OCI-LY3 (cell line): ENCODE measurements around the gene HNRNPUL1.

Experiments used
- EZH2phosphoT487 ChIP-seq: fragments of 200-600 bp; shearing (Covaris generic); IDR thresholded peaks from 2 replicates; pipeline ENCODE4 v1.6.1; 2018; ENCODE audit warnings: antibody characterized with exemption, mixed run types, low read depth
- TF ChIP-seq, protein P1 (sequence below): fragments of 200-600, 300-600 bp; sonication (generic); IDR thresholded peaks from 2 replicates; pipeline ENCODE4 v1.5.1; 2014; ENCODE audit warnings: antibody characterized with exemption, low read length, low read depth

DNA sequence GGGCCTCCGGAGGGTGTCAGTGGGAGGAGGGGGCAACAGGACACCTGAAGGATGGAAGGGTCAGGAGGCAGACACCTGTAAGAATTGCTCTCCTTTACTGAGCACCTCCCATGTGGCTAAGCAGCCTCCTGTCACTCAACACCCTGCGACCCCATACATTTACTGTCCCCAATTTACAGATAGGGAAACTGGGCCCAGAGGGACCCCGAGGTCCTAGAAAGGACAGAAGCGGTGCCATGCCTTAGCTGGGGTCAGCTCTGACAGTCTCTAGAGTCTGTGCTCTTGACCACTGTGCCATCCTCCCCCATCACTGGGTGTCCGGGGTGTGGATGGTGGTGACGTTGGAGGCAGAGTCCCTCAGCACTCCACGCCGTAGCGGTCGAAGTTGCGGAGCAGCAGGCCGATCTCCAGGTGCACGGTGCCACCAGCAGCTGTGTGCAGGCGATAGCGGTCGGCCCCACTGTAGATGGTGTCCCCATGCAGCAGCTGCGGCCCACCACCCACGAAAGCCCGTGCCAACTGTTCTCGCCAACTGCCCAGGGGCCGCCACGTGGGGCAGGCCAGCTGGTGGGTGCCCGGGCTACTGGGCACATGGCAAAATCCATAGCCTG, 90.3 kb downstream of the HNRNPUL1 start:
- TF ChIP-seq, protein P1, sequence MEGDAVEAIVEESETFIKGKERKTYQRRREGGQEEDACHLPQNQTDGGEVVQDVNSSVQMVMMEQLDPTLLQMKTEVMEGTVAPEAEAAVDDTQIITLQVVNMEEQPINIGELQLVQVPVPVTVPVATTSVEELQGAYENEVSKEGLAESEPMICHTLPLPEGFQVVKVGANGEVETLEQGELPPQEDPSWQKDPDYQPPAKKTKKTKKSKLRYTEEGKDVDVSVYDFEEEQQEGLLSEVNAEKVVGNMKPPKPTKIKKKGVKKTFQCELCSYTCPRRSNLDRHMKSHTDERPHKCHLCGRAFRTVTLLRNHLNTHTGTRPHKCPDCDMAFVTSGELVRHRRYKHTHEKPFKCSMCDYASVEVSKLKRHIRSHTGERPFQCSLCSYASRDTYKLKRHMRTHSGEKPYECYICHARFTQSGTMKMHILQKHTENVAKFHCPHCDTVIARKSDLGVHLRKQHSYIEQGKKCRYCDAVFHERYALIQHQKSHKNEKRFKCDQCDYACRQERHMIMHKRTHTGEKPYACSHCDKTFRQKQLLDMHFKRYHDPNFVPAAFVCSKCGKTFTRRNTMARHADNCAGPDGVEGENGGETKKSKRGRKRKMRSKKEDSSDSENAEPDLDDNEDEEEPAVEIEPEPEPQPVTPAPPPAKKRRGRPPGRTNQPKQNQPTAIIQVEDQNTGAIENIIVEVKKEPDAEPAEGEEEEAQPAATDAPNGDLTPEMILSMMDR, result no peak
- TF ChIP-seq EZH2phosphoT487, result no peak
